ENCODE measurements around the gene PREX1. TPM values are rescaled to one million over a fixed set of nuclear protein-coding genes. Genes with fewer than 3 reads are reported as not detected.
"Not testable (repeated sequence)": the region's sequence is repeated elsewhere in the genome, so short reads cannot be mapped to it uniquely, and the experiment has no call there.

Gene PREX1
- total RNA-seq, 4 donors from 2014 or later = 29.5 to 121 (median 40.9) TPM

DNA sequence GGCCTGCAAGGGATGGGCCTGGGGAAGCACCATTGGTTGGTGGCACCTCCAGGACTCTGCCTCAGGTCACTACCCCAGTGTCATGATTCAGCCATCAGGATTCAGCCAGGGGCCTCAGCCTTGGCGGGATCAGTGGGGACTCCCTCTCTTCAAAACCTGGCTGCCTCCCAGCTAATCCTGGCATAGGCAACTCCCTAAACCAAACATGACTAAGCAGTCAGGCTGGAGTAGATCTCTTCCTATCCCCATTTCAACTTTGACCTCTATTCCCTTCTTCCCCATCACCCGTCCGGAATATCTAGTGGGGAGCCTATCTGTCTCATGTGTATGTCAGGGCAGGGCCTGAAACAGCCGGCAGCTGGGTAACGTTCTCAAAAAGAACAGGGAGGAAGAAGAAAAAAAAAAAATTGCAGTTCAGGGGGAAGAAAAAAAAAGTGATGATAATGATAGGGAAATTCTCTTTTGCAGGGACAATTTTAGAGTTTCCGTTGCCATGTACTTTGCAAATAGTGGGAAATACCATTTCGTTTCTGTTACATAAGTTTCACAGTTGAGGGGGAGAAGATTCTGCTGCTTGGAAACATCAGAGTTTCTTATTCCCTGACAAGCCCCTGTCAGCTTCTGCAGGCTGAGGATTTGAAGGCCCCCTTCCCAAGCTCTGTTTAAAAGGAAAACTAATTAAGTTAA, 4.1 kb upstream of the PREX1 start:
- no peak for TF ChIP-seq CTCF (IDR thresholded peaks at IDR 0.05)
- ATAC-seq (ENCODE audit: low FRiP score) = peak; percentile 62
- DNase-seq (ENCODE audit: low spot score) = peak; percentile 35

GRCh38 chr20:48830826-48831318, 3.1 kb upstream of the PREX1 start:
- no peak for DNase-seq (ENCODE audit: low spot score)
- TF ChIP-seq CTCF (IDR thresholded peaks at IDR 0.05) = no peak
- no peak for ATAC-seq (ENCODE audit: low FRiP score)

DNA sequence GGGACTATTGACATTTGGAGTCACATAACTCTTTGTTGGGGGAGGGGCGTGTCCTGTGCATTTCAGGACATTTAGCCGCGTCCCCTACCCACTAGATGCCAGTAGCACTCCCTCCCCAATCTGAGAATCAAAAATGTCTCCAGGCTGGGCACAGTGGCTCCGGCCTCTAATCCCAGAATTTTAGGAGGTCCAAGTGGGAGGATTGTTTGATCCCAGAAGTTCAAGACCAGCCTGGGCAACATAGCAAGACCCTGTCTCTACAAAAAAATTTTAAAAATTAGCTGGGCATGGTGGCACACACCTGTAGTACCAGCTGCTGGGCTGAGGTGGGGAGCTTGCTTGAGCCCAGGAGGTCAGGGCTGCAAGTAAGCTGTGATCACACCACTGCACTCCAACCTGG, 2.1 kb upstream of the PREX1 start:
- no peak for TF ChIP-seq CTCF (IDR thresholded peaks at IDR 0.05)
- ATAC-seq (ENCODE audit: low FRiP score) (no peak), DNase-seq (ENCODE audit: low spot score) (no peak)

DNA sequence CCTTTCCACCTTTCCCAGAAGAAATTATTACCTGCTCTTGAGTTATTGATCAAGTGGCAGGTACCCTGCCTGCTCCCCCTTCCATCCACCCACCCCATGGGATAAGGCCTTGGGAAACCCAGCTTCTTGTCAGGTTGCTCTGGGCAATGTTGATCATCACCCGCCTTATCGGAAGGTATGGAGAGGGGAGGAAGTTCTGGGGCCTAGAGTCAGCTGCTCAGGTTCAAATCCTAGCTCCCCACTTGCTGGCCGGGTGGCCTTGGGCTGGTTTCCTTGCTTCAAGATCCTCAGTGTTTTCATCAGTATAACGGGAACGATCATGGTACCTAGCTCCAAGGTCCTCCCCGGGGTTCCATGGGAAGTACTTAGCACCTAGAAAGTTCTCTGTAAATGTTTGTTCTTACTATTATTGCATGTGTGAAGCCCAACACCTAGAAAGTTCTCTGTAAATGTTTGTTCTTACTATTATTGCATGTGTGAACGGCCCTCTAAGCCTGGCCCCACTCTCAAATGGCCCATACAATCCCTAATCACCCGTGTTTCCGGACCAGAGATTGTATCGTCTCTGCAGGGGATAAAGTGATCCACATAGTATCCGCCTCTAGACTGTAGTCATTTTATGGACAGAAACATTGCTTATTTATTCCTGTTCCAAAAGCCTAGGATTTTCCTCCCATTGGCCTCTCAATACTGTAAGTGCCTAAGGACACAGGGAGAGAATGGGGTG, 1.1 kb upstream of the PREX1 start:
- TF ChIP-seq CTCF (IDR thresholded peaks at IDR 0.05) = no peak
- ATAC-seq (ENCODE audit: low FRiP score) = no peak

DNA sequence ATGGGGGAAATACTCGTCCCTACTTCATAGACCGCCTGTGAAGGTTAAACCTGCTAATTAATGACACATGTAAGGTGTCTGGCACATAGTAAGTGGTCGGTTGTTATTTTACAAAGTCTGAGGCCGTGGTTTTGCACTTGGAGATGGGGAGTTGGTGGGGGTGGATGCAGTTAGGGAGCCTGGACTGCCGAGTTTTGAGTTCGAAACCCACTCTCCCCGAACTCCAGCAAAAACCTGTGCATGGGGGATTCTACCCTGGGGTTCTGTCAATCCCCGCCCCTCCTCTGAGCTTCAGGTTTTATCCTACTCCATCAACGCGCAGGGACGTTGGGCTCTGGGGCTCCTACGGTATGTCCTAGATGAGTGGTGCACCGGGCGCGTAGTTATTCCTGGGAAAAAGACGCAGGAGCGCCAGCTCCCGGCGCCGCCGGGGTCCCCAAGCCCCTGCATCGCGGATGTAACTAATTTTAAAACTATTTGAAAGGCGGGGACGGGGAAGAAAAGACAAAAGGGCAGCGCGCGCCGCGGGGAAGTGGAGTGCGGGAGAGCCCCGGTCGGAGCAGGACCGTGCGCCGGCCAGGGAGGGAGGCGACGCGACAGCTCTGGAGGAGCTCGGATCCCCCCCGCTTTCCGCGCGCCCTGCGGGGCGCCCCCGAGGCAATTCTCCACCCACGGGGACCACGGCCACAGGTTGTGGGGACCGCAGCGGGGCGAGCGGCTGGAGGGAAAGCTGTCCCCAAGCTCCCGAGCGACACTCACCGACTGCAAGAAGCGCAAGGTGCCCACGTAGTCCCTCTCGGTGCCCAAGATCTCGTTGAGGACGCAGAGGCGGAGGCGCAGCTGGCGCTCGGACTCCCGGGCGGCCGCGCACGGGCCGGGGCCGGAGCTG, 672 bp downstream of the PREX1 start:
- DNase-seq (ENCODE audit: low spot score) (no peak), ATAC-seq (ENCODE audit: low FRiP score) (no peak)
- no peak for TF ChIP-seq CTCF (IDR thresholded peaks at IDR 0.05)

More for the DNA sequence above, 1.1 kb upstream of the PREX1 start:
- DNase-seq (ENCODE audit: low spot score) = no peak

GRCh38 chr20:48826480-48826879, 1.3 kb downstream of the PREX1 start:
- ATAC-seq (ENCODE audit: low FRiP score); DNase-seq (ENCODE audit: low spot score): not testable (repeated sequence)

- TF ChIP-seq CTCF (IDR thresholded peaks at IDR 0.05) = no peak
- DNase-seq (ENCODE audit: low spot score) (no peak), ATAC-seq (ENCODE audit: low FRiP score) (no peak)
These were observed 1.7 kb downstream of the PREX1 start for GRCh38 chr20:48826069-48826468.
